ENCODE data around the gene GSK3B.
A peak's percentile ranks its signal among the peaks of the same experiment; 100 is the strongest.
"Not testable (repeated sequence)": the region's sequence is repeated elsewhere in the genome, so short reads cannot be mapped to it uniquely, and the experiment has no call there.

The GSK3B gene

DNA sequence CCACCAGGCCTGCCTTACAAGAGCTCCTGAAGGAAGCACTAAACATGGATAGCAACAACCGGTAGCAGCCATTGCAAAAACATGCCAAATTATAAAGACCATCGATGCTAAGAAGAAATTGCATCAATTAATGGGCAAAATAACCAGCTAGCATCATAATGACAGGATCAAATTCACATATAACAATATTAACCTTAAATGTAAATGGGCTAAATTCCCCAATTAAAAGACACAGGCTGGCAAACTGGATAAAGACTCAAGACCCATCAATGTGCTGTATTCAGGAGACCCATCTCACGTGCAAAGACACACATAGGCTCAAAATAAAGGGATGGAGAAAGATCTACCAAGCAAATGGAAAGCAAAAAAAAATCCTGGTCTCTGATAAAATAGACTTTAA, 88.5 kb downstream of the GSK3B start:
- DNase-seq (ENCODE audit: low spot score): not testable (repeated sequence)

DNA sequence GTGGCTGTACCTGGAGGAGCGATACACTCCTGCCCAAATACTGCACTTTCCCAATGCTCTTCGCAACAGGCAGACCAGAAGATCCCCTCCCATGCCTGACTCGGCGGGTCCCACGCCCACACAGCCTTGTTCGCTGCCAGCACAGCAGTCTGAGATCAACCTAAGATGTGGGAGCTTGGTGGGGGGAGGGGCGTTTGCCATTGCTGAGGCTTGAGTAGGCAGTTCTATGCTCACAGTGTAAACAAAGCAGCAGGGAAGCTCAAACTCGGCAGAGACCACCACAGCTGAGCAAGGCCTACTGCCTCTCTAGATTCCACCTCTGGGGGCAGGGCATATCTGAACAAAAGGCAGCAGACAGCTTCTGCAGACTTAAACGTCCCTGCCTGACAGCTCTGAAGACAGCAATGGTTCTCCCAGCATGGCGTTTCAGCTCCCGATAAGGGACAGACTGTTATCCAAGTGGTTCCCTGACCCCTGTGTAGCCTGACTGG, 90.2 kb downstream of the GSK3B start:
- DNase-seq (ENCODE audit: low spot score): not testable (repeated sequence)

DNA sequence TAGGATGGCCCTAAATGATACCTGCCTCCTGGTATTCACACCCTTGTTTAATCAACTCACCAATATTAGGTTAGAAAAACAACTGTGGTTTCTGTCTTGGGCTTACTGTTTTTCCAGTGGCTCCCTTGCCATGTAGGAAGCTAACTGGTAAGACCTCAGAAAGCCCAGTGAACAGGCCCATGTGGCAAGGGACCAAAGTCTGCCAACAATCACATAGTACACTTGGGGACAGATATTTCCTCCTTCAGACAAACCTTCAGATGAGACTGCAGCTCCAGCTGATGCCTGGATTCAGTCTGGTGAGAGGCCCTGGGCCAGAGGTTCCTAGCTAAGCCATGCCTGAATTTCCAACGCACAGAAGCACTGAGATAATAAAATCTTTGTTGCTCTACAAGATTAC, 96.1 kb downstream of the GSK3B start:
- no peak for DNase-seq (ENCODE audit: low spot score)

DNA sequence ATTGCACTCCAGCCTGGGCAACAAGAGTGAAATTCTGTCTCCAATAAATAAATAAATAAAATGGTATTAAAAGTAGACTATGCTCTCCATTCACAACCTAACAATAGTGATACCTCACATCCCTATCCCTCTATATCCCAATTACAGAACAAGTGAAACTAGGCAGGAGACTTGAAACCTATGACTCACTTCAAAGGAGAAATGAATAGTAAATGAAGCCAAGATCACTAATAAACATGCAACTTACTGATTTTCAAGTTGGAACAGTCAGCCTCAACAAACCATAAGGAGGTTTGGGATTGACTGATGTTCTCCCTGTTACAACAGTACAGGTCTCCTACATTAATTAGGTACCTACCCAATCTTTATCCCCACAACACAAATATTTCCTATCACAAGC, 103.4 kb downstream of the GSK3B start:
- DNase-seq (ENCODE audit: low spot score): peak; percentile 22

DNA sequence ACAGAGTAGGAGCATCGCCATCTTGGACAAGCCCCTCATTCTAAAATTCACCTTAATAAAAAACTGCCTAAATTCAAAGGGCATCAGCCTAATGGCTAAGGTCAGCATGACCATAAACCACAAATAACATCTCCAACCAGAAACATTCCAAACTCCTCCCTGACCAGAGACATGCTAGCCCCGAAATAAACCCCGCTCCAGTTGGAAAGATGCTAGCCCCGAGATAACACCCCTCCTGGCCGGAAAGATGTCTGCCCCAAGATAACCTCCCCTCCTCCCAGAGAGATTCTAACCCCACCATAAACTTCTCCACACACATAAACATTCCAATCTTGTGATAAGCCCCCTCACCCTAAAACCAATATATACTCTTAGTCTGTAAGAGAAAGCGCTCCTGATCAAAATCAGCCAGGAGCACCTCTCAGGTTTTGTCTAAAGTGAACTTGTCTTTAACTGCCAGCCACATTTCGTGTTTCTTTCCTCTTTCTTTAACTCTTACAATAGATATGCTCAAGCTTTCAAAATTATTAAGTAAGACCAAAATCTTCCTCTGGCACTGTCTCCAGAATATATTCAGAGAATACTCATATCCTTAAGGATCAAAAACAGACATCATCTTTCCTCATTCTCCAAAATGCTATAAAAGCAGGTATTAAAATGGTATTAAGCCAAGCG, 104.1 kb downstream of the GSK3B start:
- DNase-seq (ENCODE audit: low spot score): no peak

DNA sequence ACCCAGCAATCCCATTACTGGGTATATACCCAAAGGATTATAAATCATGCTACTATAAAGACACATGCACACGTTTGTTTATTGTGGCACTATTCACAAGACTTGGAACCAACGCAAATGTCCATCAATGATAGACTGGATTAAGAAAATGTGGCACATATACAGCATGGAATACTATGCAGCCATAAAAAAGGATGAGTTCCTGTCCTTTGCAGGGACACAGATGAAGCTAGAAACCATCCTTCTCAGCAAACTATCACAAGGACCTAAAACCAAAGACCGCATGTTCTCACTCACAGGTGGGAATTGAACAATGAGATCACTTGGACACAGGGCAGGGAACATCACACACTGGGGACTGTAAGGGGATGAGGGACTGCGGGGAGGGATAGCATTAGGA, 107.4 kb downstream of the GSK3B start:
- not testable (repeated sequence) for DNase-seq (ENCODE audit: low spot score)

DNA sequence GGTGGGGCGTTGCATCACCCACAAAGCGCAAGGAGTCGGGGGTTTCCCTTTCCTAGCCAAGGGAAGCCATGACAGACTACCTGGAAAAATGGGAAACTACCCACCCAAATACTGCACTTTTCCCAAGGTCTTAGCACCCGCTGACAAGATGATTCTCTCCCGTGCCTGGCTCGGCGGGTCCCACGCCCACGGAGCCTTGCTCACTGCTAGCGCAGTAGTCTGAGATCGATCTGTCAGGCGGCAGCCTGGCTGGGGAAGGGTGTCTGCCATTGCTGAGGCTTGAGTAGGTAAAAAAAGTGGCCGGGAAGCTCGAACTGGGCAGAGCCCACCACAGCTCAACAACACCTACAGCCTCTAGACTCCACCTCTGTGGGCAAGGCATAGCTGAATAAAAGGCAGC, 112.9 kb downstream of the GSK3B start:
- DNase-seq (ENCODE audit: low spot score): no peak

DNA sequence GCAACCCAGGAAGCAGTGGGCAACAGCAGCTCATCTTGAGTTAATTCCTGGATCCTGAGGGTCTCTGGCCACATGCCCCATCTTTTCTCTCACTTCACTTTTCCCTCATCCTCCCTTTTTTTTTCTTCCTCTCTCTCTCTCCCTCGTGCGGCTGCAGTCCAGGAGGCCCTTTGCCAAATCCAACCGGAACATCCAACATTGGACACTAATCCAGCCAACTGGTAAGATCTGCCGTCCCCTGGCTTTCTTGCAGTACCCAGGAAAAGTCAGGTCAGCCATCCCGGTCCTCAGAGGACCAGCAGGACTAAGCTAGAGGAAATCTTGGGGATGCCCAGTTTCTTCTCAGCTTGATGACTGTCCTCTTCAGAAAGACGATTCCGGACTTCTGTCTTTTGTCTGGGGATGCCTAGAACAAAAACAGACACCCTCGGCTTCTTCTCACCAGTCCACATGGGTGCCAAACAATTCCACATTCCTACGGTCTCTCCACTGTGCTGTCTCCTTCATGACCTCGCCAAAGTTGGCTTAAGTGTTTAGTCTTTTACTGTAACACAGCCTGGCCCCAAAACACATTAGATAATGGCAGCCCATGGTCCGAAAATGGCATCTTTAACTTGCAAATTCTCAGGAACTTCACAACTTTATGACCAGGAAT, 115.6 kb downstream of the GSK3B start:
- DNase-seq (ENCODE audit: low spot score): no peak

DNA sequence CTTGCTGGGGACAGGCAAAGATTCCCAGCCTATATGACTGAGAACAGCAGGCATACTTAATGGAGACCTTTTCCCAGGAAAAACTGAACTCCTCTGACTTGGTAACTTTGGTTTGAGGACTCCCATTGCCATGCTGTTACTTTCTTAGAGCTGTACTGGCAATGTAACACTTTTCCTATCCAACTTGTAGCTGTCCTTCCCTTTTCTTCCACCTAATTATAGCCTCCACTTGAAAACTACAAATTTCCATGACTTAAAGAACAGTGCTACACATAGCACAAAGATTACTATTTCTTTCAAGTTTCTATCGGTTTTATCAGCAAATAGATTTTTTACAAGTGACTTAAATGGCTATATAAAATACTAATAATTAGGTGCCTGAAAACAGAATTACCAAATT, 116.9 kb downstream of the GSK3B start:
- DNase-seq (ENCODE audit: low spot score): no peak

DNA sequence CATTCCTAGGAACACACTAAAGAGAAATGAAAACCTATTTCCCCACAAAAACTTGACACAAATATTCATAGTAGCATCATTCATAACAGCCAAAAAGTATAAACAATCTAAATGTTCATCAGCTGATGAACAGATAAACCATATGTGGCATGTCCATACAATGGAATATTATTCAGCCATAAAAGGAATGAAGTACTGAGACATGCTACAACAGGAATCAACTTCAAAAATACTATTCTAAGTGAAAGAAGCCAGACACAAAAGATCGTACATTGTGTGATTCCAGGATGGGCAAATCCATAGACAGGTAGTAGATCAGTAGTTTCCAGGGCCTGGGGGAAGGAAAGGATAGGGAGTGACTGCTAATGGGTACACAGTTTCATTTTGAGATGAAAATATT, 118.0 kb downstream of the GSK3B start:
- no peak for DNase-seq (ENCODE audit: low spot score)

DNA sequence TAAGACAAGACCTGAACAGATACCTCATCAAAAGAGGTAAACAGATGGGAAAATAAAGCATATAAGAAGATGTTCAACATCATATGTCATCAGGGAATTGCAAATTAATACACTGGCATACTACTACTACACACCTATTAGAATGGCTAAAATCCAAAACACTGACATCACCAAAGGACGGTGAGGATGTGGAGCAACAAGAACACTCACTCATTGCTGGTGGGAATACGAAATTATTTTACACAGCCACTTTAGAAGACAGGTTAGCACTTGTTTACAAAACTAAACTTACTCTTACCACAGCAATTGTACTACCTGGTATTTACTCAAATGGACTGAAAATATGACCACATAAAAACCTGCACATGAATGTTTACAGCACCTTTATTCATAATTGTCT, 119.6 kb downstream of the GSK3B start:
- no peak for DNase-seq (ENCODE audit: low spot score)

DNA sequence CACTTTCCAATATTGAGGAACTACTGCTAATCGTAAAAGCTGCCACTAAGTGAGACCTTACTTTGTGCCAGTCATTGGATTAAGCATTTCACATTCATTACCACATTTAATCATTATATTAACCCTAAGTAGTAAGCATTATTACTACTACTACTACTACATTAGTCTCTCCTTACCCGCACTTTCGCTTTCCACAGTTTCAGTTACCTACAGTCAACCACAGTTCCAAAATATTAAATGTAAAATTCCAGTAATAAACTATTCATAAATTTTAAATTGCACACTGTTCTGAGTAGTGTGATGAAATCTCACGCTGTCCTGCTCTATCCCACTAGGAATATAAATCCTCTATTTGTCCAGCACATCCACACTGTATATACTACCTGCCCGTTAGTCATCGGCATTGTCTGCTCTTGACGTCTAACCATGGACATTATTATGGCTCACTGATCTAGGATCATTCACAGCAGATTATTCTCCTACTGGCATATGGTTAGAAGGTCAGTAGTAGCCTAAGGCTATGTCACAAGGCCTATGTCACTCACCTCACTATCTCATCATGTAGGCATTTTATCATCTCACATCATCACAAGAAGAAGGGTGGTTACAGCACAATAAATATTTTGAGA, 121.1 kb downstream of the GSK3B start:
- no peak for DNase-seq (ENCODE audit: low spot score)

DNA sequence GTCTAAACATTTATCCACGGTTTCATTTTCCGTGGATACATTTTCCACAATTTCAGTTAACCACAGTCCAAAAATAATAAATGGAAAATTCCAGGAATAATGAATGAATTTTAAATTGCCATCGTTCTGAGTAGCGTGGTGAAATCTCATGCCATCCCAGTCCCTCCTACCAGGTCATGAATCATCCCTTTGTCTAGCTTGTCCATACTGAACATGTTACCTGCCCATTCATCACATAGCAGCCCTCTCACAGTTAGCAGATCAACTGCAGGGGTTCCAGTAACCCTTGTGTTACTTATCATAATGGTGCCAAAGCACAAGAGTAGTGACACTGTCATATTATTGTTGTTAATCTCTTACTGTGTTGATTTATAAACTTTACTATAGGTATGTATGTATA, 124.5 kb downstream of the GSK3B start:
- DNase-seq (ENCODE audit: low spot score): no peak

DNA sequence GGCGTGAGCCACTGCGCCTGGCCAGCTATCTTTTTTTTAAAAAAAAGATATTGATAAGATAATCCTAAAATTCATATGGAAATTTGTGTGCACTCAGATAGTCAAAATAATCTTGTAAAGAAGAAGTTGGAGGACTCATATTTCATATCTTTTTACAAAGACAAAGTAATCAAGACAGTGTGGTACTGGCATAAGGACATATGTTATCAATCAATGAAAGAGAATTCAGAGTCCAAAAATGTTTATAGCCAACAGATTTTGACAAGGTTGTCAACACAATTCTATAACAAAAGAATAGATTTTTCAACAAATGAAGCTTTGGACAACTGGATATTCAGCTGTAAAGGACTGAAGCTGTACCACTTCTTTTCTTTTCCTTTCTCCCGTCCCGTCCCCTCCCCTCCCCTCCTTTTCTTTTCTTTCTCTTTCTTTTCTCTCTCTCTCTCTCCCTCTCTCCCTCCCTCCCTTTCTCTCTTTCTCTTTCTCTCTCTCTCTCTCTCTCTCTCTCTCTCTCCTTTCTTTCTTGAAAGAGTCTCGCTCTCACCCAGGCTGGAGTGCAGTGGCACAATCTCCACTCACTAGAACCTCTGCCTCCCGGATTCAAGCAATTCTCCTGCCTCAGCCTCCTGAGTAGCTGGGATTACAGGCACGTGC, 126.8 kb downstream of the GSK3B start:
- no peak for DNase-seq (ENCODE audit: low spot score)

DNA sequence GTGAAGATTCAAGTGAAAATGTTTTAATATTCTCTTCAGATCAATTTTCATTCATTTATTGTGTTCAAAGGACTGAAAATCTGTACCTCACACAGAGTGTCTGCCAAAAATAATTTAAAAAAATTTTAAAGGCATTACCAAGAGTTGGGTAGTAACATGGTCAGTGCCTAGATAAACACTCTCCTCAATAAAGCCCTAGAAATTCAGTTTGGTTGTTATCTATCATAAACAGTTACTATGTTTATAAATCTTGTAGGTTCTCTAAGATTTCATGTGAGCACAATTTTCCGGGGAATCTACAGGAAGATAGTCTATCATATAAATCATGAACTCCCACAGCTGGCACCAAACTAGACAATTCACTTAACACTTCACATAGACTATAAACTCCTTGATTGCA, 128.6 kb downstream of the GSK3B start:
- no peak for DNase-seq (ENCODE audit: low spot score)

DNA sequence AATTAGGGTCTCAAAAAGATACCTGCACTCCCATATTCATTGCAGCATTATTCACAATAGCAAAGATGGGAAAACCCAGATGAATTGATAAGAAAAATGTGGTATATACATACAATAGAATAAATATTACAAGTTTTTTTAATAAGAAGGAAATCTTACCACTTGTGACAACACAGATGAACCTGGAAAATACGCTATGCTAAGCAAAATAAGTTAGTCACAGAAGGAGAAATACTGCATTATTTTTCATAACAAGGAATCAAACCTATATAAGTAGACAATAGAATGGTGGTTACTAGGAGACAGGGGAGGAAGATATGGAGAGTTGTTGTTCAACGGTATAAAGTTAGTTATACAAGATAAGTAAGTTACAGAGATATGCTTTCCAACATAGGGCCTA, 130.0 kb downstream of the GSK3B start:
- DNase-seq (ENCODE audit: low spot score): no peak

DNA sequence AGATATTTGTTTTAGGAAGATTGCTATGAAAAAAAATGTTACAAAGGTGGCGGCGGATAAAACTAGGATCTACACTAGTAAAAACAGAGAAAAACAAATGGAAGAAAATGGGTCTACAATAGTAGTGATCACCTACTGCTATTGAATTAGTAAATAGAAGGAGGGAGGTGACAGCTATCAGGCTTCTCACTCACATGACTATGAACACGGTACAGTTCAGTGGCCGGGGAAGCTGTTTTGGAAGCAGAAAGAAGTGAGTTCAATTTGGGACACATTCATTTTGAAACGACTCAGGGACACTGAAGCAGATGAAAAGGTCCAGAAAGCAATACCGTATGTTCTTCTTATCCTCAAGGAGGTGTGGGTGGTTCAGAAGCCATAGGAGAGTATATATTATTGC, 138.3 kb downstream of the GSK3B start:
- no peak for DNase-seq (ENCODE audit: low spot score)

DNA sequence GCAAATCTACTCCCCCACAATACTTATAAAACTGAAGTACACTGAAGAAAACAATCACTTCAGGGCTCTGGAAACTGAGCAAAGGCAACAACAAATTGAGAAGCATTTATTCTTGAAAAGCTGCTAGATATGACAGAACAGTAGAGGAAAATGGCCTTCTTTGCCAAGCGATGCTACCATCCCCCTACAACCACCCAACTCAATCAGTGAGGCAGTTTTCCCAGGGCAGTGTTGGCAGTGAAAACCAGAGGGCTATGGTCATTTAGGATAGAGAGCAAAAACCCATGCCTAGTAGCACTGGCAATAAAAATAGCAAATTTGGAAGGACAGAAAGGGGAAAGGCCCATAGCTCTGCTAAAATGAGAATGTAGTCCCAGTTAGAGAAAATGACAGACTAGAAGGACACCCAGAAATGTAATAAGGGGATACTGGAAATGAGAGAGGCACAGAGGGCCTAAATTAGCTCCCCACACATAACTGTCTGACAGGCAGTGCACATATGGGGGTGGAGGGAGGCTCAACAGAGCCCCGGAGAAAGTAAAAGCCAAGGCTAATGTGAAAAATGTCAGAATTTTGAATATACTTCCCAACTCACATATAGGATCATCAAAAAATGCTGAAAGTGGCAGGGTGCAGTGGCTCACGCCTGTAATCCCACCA, 143.5 kb downstream of the GSK3B start:
- DNase-seq (ENCODE audit: low spot score): no peak

DNA sequence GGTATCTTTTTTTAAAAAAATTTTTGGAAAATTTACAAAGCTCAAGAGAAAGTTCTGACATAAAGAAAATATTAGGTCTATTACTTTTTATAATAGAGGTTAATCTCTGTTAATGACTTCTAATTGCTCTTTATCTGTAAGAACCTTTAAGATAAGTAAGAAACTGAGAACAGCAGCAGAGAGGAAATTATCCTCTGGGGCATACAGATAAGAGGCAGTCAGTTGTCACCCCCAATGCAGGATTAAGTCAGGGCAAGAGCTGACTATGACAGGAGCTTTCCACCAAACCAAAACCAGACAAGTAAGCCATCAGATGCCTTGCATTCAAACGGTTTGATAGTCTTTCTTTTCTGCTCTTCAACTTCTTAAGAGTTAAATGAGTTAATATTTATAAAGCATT, 149.0 kb downstream of the GSK3B start:
- no peak for DNase-seq (ENCODE audit: low spot score)

DNA sequence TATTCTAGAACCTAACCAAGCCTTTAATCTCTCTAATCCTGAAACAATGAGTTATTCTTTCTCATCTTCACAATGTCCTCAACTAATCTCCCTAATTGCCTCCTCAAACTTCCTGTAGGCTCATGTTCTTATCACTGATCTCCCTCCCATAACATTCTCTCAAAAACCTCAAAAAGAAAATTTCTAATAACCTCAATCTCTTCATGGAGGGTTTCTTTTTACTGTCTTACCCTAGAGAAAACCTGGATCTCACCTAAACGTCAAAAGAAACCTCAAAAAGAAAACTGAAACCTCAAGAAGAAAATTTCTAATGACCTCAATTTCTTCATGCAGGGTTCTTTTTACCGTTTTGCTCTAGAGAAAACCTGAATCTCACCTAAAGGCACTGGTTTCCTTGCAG, 150.2 kb downstream of the GSK3B start:
- no peak for DNase-seq (ENCODE audit: low spot score)

DNA sequence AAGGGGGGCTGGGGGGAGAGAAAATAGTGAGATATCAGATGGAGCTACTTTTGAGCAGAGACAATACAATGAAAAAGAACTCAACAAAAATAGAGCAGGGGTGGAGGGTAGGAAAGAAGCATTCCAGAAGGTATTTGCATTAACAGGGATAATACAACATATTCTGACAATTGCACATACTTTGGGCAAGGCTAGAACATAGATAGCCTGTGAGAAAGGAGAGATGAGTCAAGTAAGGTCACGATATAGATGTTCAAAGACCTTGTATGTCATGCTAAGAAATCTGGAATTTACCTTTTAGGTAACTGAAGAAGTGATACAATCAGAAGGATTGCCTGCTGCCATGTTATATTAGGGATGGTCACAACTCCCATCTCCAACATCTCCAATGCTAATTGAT, 155.2 kb downstream of the GSK3B start:
- DNase-seq (ENCODE audit: low spot score): no peak

DNA sequence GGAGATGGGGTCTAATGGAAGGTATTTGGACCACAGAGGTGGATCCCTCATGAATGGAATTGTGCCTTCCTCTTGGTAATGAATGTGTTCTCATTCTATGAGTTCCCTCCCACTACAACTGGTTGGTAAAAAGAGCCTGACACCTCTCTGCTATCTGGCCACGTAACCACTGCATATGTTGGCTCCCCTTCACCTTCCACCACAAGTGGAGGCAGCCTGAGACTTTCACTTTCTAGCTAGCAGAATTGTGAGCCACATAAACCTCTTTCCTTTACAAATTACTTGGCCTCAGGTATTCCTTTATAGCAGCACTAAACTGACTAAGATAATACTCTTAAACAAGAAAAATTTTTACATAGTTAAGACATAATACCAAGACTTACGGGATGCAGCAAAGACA, 157.0 kb downstream of the GSK3B start:
- no peak for DNase-seq (ENCODE audit: low spot score)

Measured in AG20443 (cell line).